Skeletal muscle satellite cell (primary cell): ENCODE measurements around the gene YWHAE.
"Not testable (repeated sequence)": the region's sequence is repeated elsewhere in the genome, so short reads cannot be mapped to it uniquely, and the experiment has no call there.

Source experiments
- H3K27me3 ChIP-seq: 2 replicates; pipeline ENCODE4 v1.7.0; 2013; ENCODE audit warnings: low read length; ENCODE audit not compliant: control insufficient read depth, insufficient read depth
- H3K36me3 ChIP-seq: 2 replicates; pipeline ENCODE4 v1.7.0; 2013; ENCODE audit warnings: mild to moderate bottlenecking, control low read depth, low read length; ENCODE audit not compliant: insufficient read depth
- H3K4me1 ChIP-seq: 2 replicates; pipeline ENCODE4 v1.7.0; 2013; ENCODE audit warnings: low read length; ENCODE audit not compliant: control insufficient read depth, insufficient read depth
- H3K4me2 ChIP-seq: 2 replicates; pipeline ENCODE4 v1.7.0; 2013; ENCODE audit warnings: mild to moderate bottlenecking, low read length
- H3K4me3 ChIP-seq: 2 replicates; pipeline ENCODE4 v1.7.0; 2013; ENCODE audit warnings: low read length
- H3K9ac ChIP-seq: 2 replicates; pipeline ENCODE4 v1.7.0; 2013; ENCODE audit warnings: mild to moderate bottlenecking, low read depth, low read length, moderate library complexity
- H3K9me3 ChIP-seq: replicated peaks from 2 replicates; pipeline ENCODE4 v1.7.0; 2013; ENCODE audit warnings: mild to moderate bottlenecking, control low read depth, low read length

The YWHAE gene

GRCh38 chr17:1412185-1413110 lies 12.4 kb upstream of the YWHAE start:
- no peak overlapping the region for H3K9ac ChIP-seq
- no peaks in the 10 kb centered on the region for H3K9me3 ChIP-seq
- H3K27me3 ChIP-seq = no peaks in the 10 kb centered on the region
- H3K36me3 ChIP-seq = peaks cover 6% of the 10 kb centered on the region
- peak overlapping the region; percentile 10 for H3K4me2 ChIP-seq
- peaks cover 23% of the 10 kb centered on the region for H3K4me1 ChIP-seq
- H3K4me3 ChIP-seq = no peak overlapping the region

- peaks cover 4% of the 10 kb centered on the region for H3K36me3 ChIP-seq
- H3K27me3 ChIP-seq = no peaks in the 10 kb centered on the region
- no peak overlapping the region for H3K9ac ChIP-seq
- H3K4me1 ChIP-seq = peaks cover 13% of the 10 kb centered on the region
- H3K4me2 ChIP-seq = no peak overlapping the region
- H3K9me3 ChIP-seq = no peaks in the 10 kb centered on the region
- no peak overlapping the region for H3K4me3 ChIP-seq
Measured at GRCh38 chr17:1402262-1402586, 2.2 kb upstream of the YWHAE start.

GRCh38 chr17:1398931-1399678 lies 917 bp downstream of the YWHAE start:
- Histone ChIP-seq H3K4me3 (peak overlapping the region; percentile 96), H3K4me1 (peaks cover 30% of the 10 kb centered on the region), H3K36me3 (peaks cover 14% of the 10 kb centered on the region), H3K9ac (peak overlapping the region; percentile 100), H3K4me2 (peak overlapping the region; percentile 84), H3K27me3 (no peaks in the 10 kb centered on the region), H3K9me3 (no peaks in the 10 kb centered on the region)

- Histone ChIP-seq H3K9me3 (no peaks in the 10 kb centered on the region), H3K4me2 (peak overlapping the region; percentile 84), H3K36me3 (peaks cover 14% of the 10 kb centered on the region), H3K4me3 (peak overlapping the region; percentile 96), H3K4me1 (peaks cover 38% of the 10 kb centered on the region), H3K9ac (peak overlapping the region; percentile 100), H3K27me3 (no peaks in the 10 kb centered on the region)
Measured at GRCh38 chr17:1398028-1398427, 2.0 kb downstream of the YWHAE start.

GRCh38 chr17:1395876-1396665 lies 4.0 kb downstream of the YWHAE start:
- Histone ChIP-seq H3K36me3 (peaks cover 20% of the 10 kb centered on the region), H3K4me2 (peak overlapping the region; percentile 23), H3K4me1 (peaks cover 56% of the 10 kb centered on the region)
- not testable (repeated sequence) for H3K4me3 ChIP-seq, H3K9ac ChIP-seq, H3K27me3 ChIP-seq, H3K9me3 ChIP-seq

- Histone ChIP-seq H3K4me3 (no peak overlapping the region), H3K27me3 (no peaks in the 10 kb centered on the region), H3K9me3 (no peaks in the 10 kb centered on the region), H3K4me1 (peaks cover 63% of the 10 kb centered on the region), H3K4me2 (peak overlapping the region; percentile 68), H3K9ac (no peak overlapping the region), H3K36me3 (peaks cover 16% of the 10 kb centered on the region)
Measured at GRCh38 chr17:1391577-1391976, 8.4 kb downstream of the YWHAE start.

GRCh38 chr17:1390432-1391367 lies 9.3 kb downstream of the YWHAE start:
- H3K9me3 ChIP-seq = no peaks in the 10 kb centered on the region
- peak overlapping the region; percentile 28 for H3K4me3 ChIP-seq
- peak overlapping the region; percentile 68 for H3K4me2 ChIP-seq
- peaks cover 9% of the 10 kb centered on the region for H3K36me3 ChIP-seq
- no peaks in the 10 kb centered on the region for H3K27me3 ChIP-seq
- H3K9ac ChIP-seq = no peak overlapping the region
- H3K4me1 ChIP-seq = peaks cover 64% of the 10 kb centered on the region

- H3K4me1 ChIP-seq = peaks cover 52% of the 10 kb centered on the region
- H3K27me3 ChIP-seq, H3K9me3 ChIP-seq, H3K4me3 ChIP-seq, H3K9ac ChIP-seq, H3K4me2 ChIP-seq, H3K36me3 ChIP-seq: not testable (repeated sequence)
Measured at GRCh38 chr17:1387490-1388227, 12.4 kb downstream of the YWHAE start.

GRCh38 chr17:1386675-1387190 lies 13.3 kb downstream of the YWHAE start:
- H3K4me3 ChIP-seq, H3K27me3 ChIP-seq, H3K9me3 ChIP-seq, H3K36me3 ChIP-seq, H3K4me2 ChIP-seq, H3K9ac ChIP-seq: not testable (repeated sequence)
- peaks cover 43% of the 10 kb centered on the region for H3K4me1 ChIP-seq

- no peak overlapping the region for H3K4me2 ChIP-seq
- H3K36me3 ChIP-seq = peaks cover under 1% of the 10 kb centered on the region
- no peaks in the 10 kb centered on the region for H3K9me3 ChIP-seq
- no peak overlapping the region for H3K4me3 ChIP-seq
- H3K9ac ChIP-seq = no peak overlapping the region
- H3K27me3 ChIP-seq = no peaks in the 10 kb centered on the region
- peaks cover 38% of the 10 kb centered on the region for H3K4me1 ChIP-seq
Measured at GRCh38 chr17:1386265-1386664, 13.8 kb downstream of the YWHAE start.
